ENCODE data around the gene DTX4. TPM values are rescaled to one million over a fixed set of nuclear protein-coding genes. Genes with fewer than 3 reads are reported as not detected.

The DTX4 gene
- total RNA-seq, 4 donors from 2014 or later: 0.15 to 0.91 (median 0.47) TPM

GRCh38 chr11:59208956-59209355 lies 37.0 kb downstream of the DTX4 start:
- Histone ChIP-seq H3K9me3 (no peaks in the 10 kb centered on the region), H3K36me3 (no peaks in the 10 kb centered on the region), H3K27me3 (no peaks in the 10 kb centered on the region), H3K27ac (no peak overlapping the region), H3K4me3 (no peak overlapping the region), H3K4me1 (no peaks in the 10 kb centered on the region)
- TF ChIP-seq CTCF (IDR thresholded peaks at IDR 0.05 in 4 of 5, conservative IDR thresholded peaks at IDR 0.05 in 1 of 5): no peak
- intact Hi-C loops (cut with DNase I; ENCODE audit: low total_unique reads) (loop anchor here (1.0 kb wide), 1 partner anchor 38 kb away; no protein-coding TSS in a partner anchor), in situ Hi-C loops (cut with MboI; ENCODE audit: low sequenced_read_pairs in 4 of 4) (loop anchor here in 1 of 4 donors (5.0 kb wide), 1 partner anchor 37 kb away; the partner anchor contains the start of gene DTX4)
- no peak for ATAC-seq
- no peak for DNase-seq

- Histone ChIP-seq H3K27ac (no peak overlapping the region), H3K9me3 (no peaks in the 10 kb centered on the region), H3K36me3 (no peaks in the 10 kb centered on the region), H3K4me3 (peak overlapping the region in 1 of 4 donors; percentile 16), H3K27me3 (no peaks in the 10 kb centered on the region), H3K4me1 (peaks cover 0 to 6% of the 10 kb centered on the region in 2 donors)
- intact Hi-C loops (cut with DNase I; ENCODE audit: low total_unique reads) (no loop called here), in situ Hi-C loops (cut with MboI; ENCODE audit: low sequenced_read_pairs in 4 of 4) (no loop called here)
- TF ChIP-seq CTCF (IDR thresholded peaks at IDR 0.05 in 4 of 5, conservative IDR thresholded peaks at IDR 0.05 in 1 of 5): no peak
- TF ChIP-seq POLR2A (IDR thresholded peaks at IDR 0.05): no peak
- ATAC-seq: no peak
- DNase-seq: no peak
These were observed 40.3 kb downstream of the DTX4 start for GRCh38 chr11:59212222-59212621.

GRCh38 chr11:59212744-59213631 lies 41.1 kb downstream of the DTX4 start, which contains the start of gene MPEG1:
Gene MPEG1 (minus strand): TSS chr11:59212927. CDS start chr11:59212865, 62 bp downstream.
- TF ChIP-seq CTCF (IDR thresholded peaks at IDR 0.05 in 4 of 5, conservative IDR thresholded peaks at IDR 0.05 in 1 of 5): no peak
- TF ChIP-seq POLR2A (IDR thresholded peaks at IDR 0.05): no peak
- Histone ChIP-seq H3K9me3 (no peaks in the 10 kb centered on the region), H3K36me3 (no peaks in the 10 kb centered on the region), H3K4me3 (peak within 1 kb of the TSS in 1 of 4 donors; percentile 16), H3K27ac (no peak within 1 kb of the TSS), H3K4me1 (peaks cover 0 to 10% of the 10 kb centered on the region in 2 donors), H3K27me3 (no peaks in the 10 kb centered on the region)
- DNase-seq (no peak), ATAC-seq (no peak)
- intact Hi-C loops (cut with DNase I; ENCODE audit: low total_unique reads): no loop called here
- in situ Hi-C loops (cut with MboI; ENCODE audit: low sequenced_read_pairs in 4 of 4): no loop called here

DNA sequence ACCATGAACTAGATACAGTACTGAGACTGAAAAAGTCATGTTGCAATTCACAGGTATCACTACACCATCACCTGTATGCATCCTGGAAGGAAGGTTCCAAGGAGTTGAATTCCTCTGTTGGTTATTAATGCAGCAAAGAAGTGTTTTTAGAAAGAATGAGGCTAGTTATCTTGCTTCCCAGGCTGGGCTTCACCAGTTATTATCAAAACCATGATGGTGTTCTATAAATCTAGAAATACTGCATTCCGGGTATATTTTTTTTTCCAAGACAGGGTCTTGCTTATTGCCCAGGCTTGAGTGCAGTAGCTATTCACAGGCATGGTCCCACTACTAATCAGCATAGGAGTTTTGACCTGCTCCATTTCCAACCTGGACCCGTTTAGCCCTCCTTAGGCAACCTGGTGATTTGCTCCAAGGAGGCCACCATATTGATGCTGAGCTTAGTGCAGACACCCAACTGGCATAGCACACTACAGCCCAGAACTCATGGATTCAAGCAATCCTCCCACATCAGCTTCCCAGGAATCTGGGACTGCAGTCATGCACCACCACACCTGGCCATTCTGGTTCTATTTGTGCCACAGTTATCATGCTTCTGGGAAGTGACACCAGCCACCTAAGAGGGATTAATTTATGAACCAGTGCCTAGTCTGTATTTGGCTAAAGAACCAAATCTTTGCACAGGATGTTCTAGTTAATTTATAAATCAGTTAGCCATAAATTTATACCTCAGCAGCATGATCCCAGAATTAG lies 42.4 kb downstream of the DTX4 start:
- TF ChIP-seq CTCF (IDR thresholded peaks at IDR 0.05 in 4 of 5, conservative IDR thresholded peaks at IDR 0.05 in 1 of 5) (no peak), POLR2A (IDR thresholded peaks at IDR 0.05) (no peak)
- ATAC-seq (no peak), DNase-seq (no peak)
- no peaks in the 10 kb centered on the region for H3K27me3 ChIP-seq
- no peaks in the 10 kb centered on the region for H3K9me3 ChIP-seq
- no peak overlapping the region for H3K4me3 ChIP-seq
- H3K36me3 ChIP-seq: no peaks in the 10 kb centered on the region
- H3K4me1 ChIP-seq: peaks cover 0 to 10% of the 10 kb centered on the region in 2 donors
- intact Hi-C loops (cut with DNase I; ENCODE audit: low total_unique reads): no loop called here
- in situ Hi-C loops (cut with MboI; ENCODE audit: low sequenced_read_pairs in 4 of 4): no loop called here
- no peak overlapping the region for H3K27ac ChIP-seq
